GM21825 (cell line): ENCODE measurements around the gene ADGRL2.

Source experiments
- ATAC-seq: cut with Tn5 transposase; IDR thresholded peaks from one replicate; pipeline ENCODE4 v1.9.1; 2021; ENCODE audit warnings: mild to moderate bottlenecking, moderate library complexity; ENCODE audit not compliant: unreplicated experiment

Gene ADGRL2

DNA sequence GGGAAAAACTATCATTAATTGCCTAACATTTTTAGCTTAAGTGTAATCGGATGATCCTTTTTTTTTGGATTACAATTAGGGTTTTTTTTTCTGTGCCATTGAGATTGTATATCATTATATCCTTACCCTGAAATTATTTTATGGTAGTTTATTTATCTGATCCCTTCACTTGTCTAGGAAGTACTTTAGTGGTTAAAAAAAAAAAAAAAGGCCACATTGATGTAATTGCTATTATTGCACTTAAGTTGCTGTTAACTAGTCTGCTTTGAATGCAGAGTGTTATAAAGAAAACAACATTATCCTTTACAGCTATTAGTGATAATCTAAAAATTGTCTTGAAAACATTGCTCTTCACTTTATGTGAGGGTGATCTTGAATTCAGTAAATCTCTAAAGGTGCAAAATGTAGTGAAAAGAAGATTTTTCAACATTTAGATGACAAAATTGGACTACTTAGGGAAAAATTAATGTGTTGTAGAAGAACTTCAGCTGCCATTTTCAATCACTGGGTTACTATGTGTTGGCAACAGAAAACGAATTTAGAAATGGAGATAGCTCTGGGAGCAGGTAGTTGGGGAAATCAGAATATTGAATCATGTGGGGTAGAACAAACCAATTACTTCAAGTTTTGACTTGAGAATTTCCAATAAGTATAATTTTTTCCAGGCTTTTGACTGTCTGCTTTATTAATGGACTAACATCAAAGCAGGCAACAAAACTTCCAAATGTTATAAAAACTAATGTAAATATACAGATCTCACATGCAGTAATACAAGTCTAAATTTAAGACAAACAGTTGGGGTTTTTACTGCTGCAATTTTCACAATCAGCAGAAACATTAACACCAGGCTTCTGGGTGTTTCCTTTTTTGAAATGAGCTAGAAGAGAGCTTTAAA, 5.0 kb downstream of the ADGRL2 start:
- ATAC-seq: no peak

DNA sequence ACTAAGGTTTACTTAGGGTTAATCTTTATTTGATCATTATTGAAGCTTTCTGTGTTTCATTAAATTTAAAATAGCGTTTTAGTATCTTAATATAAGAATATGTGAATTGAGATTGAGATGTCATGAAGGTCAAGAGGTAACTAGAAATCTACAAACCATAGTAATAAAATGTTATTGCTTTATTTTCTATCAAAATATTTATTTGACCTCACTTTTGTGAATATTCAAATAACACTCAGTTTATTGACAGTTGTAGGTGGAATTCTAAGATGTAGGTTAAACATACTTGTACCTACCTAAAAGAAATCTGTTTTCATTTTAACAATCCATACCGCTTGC, 5.7 kb downstream of the ADGRL2 start:
- ATAC-seq: no peak

DNA sequence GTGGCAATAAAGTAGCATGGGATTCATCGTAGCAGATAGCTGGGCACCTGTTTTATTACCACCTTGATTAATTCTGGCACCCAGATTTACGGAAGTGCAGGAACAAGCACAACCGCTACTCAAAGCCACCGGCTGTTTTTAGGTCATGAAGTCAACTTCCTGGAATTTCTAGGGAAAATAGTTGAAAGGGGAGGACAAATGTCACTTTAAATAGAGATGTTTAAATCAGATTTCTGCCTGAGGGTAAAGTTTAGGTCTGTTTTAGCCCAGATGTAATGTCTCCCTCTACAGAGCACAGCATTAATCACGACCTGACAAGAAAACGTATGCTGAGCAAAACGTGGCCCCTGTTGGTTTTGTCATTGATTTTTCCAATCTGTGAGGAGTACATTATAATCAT, 8.0 kb downstream of the ADGRL2 start:
- no peak for ATAC-seq

- ATAC-seq: no peak
Observed at GRCh38 chr1:81809808-81810207, 9.1 kb downstream of the ADGRL2 start.

DNA sequence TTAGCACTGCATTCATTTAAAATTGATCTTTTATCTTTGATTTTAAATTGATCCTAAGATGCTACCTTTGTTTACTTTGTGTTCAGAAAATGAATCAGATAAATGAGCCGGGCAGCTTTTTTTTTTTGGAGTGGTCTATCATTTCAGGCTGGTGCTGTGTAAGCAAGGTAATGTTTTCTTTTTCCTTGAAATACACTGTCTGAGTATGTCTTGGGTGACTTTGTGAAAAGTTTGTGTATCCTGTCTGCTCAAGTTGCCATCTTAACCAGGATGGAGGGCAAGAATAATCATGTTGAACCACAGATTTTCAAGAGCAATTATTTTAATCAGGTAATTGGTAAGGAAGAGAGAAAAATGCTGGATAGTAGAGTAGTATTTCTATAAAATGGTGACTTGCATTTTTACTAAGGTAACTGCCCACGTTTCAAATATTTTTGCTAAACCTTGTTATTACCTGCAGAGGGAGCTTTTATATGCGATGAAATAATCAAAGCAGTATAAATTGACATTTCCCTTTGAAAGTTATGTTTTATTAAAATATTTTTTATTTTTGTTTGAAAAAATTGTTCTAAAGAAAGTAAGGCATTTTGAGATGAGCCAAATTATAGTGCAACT, 11.1 kb downstream of the ADGRL2 start:
- ATAC-seq: no peak

DNA sequence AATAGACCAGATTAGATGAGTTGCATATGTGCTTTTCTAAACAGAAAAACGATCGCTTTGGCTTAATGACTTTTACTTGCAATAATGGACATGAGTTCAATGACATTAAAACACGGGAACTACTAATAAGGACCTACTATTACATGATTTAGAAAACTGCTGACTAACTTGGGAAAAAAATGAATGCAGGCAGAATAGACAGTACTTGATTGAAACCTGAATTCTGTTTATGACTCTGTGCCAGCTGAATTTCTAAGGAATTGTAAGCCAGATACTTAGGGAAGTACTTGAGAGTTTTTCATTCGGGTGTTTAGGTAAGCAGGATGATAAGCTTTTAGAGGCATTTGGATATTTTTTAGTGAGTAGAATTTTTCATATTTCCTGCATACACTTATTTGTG, 12.0 kb downstream of the ADGRL2 start:
- no peak for ATAC-seq

DNA sequence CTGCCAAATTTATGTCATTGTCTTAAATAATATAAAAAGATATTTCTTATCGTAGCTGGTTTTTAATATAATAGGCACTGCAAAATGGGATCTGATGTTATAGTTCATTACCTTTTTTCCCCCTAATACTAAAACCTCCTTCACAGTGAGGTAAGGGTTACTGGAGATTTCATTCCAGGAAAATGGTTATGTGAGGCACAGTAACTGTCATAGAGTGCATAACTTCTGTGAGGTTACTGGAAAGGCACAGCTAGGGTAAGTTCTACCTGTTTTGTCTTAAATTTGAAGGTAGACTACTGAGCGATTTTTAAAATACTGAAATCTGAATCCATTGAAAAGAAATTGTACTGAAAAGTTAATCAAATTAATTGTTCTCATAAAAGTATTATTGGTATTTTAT, 13.0 kb downstream of the ADGRL2 start:
- ATAC-seq: no peak

DNA sequence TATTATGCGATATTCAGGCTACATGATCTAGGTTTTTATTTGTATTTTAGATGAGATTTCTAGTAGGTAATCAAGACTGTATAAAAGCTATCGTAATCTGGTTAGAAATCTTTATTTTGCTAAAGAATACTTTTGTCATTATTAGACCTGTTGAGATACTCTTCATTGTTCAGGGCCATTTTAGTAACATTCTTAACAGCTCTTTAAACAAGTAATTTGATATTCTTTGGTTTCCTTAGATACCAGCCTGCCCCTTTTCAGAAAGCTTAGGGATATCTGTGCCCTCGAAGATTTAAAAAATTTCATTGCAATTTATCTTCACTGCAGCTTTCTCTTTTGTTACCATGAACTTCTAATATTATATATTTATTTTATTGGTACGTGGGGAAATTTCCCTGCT, 18.9 kb downstream of the ADGRL2 start:
- no peak for ATAC-seq

- no peak for ATAC-seq
Observed at GRCh38 chr1:81820765-81821164, 20.0 kb downstream of the ADGRL2 start.

DNA sequence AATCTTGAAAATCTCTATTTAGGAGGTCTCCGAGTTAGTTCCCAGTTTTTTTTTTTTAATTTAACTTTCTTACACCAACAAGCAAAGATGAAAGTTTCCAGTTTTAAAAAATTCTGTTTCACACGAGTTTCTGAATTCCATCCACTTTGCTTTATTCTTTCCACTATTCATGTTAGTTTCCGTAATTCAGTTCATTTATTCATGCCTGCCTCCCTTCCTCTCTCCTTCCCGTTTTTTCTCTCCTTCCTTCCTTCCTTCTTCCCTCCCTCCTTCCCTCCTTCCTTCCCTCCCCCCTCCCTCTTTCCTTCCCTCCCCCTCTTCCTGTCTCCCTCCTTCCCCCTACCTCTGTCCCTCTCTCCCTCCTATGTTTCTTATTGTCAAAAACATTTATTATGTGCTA, 22.3 kb downstream of the ADGRL2 start:
- ATAC-seq: no peak

GRCh38 chr1:81824759-81825158, 24.0 kb downstream of the ADGRL2 start:
- ATAC-seq: no peak

GRCh38 chr1:81827942-81828341, 27.2 kb downstream of the ADGRL2 start:
- no peak for ATAC-seq

DNA sequence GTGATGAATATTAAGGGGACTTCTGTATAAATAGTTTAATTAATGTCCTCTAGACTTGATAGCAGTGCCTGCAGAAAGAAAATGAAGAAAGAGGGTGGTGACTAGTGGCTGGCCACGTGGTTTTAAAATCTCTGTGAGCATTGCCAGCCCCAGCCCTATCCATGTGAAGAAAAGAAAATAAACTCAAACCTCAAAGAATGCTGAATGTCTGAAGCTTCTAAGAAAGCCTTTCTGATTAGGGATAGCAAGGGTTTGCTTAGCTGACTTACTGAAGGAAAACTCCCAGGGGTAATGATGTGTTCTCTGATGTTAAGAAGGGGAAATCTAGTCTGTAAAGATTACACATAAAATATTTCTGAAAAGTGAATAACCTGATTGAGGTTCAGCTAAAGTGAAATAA, 31.8 kb downstream of the ADGRL2 start:
- no peak for ATAC-seq

DNA sequence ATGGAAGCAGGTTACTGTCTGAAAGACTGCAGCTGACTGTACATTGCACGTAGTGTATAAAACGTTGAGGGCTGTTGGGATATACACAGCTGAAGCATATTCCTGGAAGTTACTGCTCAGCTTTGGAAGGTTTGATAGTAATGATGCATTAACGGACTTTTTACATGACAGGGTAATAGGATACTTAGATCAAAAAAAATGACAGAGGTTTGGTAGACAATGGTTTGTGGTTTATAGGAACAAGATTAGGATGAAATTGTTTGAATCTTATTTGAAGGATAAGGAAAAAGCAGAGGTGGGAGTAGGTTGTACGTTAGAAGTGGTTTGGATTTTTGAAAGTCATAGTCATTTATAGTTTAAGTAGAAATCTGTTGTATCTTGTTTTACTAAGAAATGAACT, 33.0 kb downstream of the ADGRL2 start:
- no peak for ATAC-seq

DNA sequence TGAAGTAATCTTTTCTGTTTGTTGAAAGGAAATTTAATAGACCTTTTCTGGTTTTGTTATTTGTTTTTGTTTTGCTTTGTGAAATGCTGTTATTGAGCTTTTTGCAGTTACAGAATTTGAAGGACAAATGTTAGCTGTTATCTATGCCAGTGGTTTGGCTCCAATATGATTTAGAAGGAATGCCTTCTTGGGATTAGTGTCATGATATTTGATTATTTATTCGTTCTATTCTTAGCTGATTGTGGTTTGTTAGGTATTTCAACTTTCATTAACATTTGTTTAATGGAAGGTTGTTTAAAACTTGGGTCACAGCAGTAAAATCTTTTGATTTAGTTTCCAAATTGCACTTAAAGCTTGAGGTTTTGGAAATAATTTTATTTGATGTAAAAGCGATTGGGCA, 33.5 kb downstream of the ADGRL2 start:
- no peak for ATAC-seq

DNA sequence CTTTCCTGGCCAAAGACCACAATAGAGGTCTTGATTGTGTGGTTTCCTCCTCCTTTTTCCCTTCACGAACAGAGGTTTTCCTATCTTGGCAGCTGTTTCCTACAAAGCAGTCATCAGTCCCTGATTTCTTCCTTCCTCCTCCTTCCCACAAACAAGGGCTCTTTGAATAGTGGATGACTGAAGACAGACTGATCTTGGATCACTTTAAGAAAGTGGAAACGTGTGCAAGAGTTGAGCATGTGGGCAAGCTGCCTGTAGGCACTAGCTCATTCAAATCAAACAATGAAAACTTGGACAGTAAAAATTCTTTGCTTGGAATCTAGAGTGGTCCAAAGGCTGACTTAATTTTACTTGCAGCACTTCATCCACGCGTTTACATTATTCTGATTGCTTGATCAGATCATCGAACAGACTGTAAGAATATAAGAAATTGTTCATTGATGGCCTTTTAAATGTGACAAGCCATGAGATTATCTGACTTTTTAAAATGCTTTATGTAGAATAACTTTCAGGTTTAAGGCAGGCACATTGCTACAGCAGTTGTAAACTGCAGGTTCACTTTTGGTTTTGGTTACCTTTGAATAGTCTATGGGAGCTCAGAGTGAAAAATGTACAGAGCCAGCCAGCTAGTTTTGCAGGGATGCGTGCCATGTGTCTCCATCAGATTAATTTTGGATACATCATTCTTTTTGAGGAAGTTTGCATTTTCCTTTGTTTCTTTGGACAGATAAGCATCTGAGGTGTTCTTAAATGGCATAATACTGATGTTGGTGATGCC, 34.4 kb downstream of the ADGRL2 start:
- ATAC-seq: no peak

GRCh38 chr1:81836007-81836626, 35.4 kb downstream of the ADGRL2 start:
- ATAC-seq: no peak

DNA sequence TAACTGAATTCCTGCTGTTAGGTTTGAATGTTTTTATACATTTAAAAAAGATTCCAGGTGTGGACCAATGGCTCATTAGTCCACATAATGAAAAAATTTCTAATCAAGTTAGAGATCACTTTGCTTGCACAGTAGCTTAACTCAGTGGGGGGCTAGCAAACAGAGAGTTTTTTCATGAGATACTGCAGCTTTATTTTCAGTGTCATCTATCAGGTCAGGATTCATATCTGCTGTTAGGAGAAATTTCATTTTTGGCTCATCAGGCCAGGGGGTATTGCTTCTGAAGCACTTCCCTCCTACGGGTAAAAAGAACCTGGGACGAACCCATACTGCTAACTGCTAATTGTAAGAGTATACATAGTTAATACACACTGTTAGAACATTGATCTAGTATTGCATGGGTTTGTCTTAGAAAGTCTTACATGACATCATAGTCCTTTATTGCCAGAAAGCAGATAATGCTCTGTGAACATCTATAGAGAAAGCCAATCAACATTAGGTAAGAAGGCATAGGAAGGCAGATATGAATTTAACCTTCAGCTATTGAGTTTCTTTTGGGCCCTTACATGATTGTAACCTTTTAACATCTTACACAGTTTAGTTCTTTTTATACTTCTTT, 38.0 kb downstream of the ADGRL2 start:
- no peak for ATAC-seq

- ATAC-seq: no peak
Observed at GRCh38 chr1:81840805-81841204, 40.1 kb downstream of the ADGRL2 start.

GRCh38 chr1:81841795-81842194, 41.1 kb downstream of the ADGRL2 start:
- no peak for ATAC-seq

- no peak for ATAC-seq
Observed at GRCh38 chr1:81844477-81844876, 43.7 kb downstream of the ADGRL2 start.
